WTC11 (cell line): Measurements from ENCODE around the gene PRR18. TPM values are rescaled to one million over a fixed set of nuclear protein-coding genes. Genes with fewer than 3 reads are reported as not detected.

Experiments
- ATAC-seq: fragments of 200-7000 bp; cut with Tn5 transposase; 2 replicates; pipeline ENCODE4 v1.10.0; 2021; ENCODE audit warnings: mild to moderate bottlenecking, moderate library complexity
- CTCF ChIA-PET: fragments of 300-600 bp; sonication (Branson Sonifier 250); formaldehyde crosslinking; loops from one replicate; lab custom pipeline; 2021; ENCODE audit warnings: antibody characterized with exemption; lab: Charles Lee
- POLR2A ChIA-PET: fragments of 350-600 bp; sonication (Branson Sonifier 250); formaldehyde crosslinking; loops from one replicate; lab custom pipeline; 2021; ENCODE audit warnings: antibody characterized with exemption; lab: Charles Lee
- DNase-seq: peaks from one replicate; pipeline ENCODE4 v3.0.0; 2021; ENCODE audit warnings: low spot score
- H3K27ac Mint-ChIP-seq: 2 replicates; pipeline ENCODE4 v1.8.0; 2021; ENCODE audit warnings: mixed read lengths
- H3K27me3 Mint-ChIP-seq: 2 replicates; pipeline ENCODE4 v1.8.0; 2021; ENCODE audit warnings: low read depth, mild to moderate bottlenecking, moderate library complexity, mixed read lengths
- H3K36me3 Mint-ChIP-seq: 2 replicates; pipeline ENCODE4 v1.8.0; 2021; ENCODE audit warnings: mixed read lengths
- H3K4me1 Mint-ChIP-seq: 2 replicates; pipeline ENCODE4 v1.8.0; 2022; ENCODE audit warnings: mixed read lengths
- H3K4me3 Mint-ChIP-seq: 2 replicates; pipeline ENCODE4 v1.8.0; 2021; ENCODE audit warnings: mild to moderate bottlenecking, moderate library complexity, mixed read lengths
- H3K9me3 Mint-ChIP-seq: 2 replicates; pipeline ENCODE4 v1.8.0; 2021; ENCODE audit warnings: mixed read lengths
- ATF3 ChIP-seq: sonication (generic); formaldehyde crosslinking; conservative IDR thresholded peaks from 2 replicates; pipeline ENCODE4 v1.8.1; 2022; ENCODE audit warnings: mild to moderate bottlenecking, missing genetic modification reagents
- CBFB ChIP-seq: sonication (generic); formaldehyde crosslinking; IDR thresholded peaks from 2 replicates; pipeline ENCODE4 v1.8.1; 2022; ENCODE audit warnings: mild to moderate bottlenecking, low read depth, missing genetic modification reagents
- E2F4 ChIP-seq: sonication (generic); formaldehyde crosslinking; IDR thresholded peaks from 2 replicates; pipeline ENCODE4 v1.8.1; 2022; ENCODE audit warnings: low read depth, mild to moderate bottlenecking, moderate library complexity, missing genetic modification reagents, borderline replicate concordance
- IRF1 ChIP-seq: sonication (generic); formaldehyde crosslinking; IDR thresholded peaks from 2 replicates; pipeline ENCODE4 v1.8.0; 2023; ENCODE audit warnings: missing genetic modification reagents
- MLX ChIP-seq: sonication (generic); formaldehyde crosslinking; IDR thresholded peaks from 2 replicates; pipeline ENCODE4 v1.8.1; 2023; ENCODE audit warnings: mild to moderate bottlenecking, missing genetic modification reagents, moderate library complexity
- MXD4 ChIP-seq: fragments of 250-450 bp; sonication (Bioruptor Pico); IDR thresholded peaks from 2 replicates; pipeline ENCODE4 v1.8.0; 2021; ENCODE audit warnings: mild to moderate bottlenecking, moderate library complexity, borderline replicate concordance
- NFATC4 ChIP-seq: fragments of 250-450 bp; sonication (Bioruptor Pico); IDR thresholded peaks from 2 replicates; pipeline ENCODE4 v1.9.0; 2021; ENCODE audit warnings: mild to moderate bottlenecking
- NR1H2 ChIP-seq: sonication (generic); formaldehyde crosslinking; IDR thresholded peaks from 2 replicates; pipeline ENCODE4 v1.9.0; 2021; ENCODE audit warnings: mild to moderate bottlenecking, moderate library complexity, missing genetic modification reagents
- NR3C1 ChIP-seq: sonication (generic); formaldehyde crosslinking; conservative IDR thresholded peaks from 2 replicates; pipeline ENCODE4 v1.8.1; 2023; ENCODE audit warnings: low read depth, mild to moderate bottlenecking, missing genetic modification reagents
- OVOL2 ChIP-seq: fragments of 250-450 bp; sonication (Bioruptor Pico); IDR thresholded peaks from 2 replicates; pipeline ENCODE4 v1.9.0; 2021; ENCODE audit warnings: mild to moderate bottlenecking, borderline replicate concordance
- SP1 ChIP-seq: sonication (generic); formaldehyde crosslinking; conservative IDR thresholded peaks from 2 replicates; pipeline ENCODE4 v1.8.1; 2022; ENCODE audit warnings: missing genetic modification reagents
- ZBTB43 ChIP-seq: sonication (generic); formaldehyde crosslinking; IDR thresholded peaks from 2 replicates; pipeline ENCODE4 v1.8.1; 2023; ENCODE audit warnings: mild to moderate bottlenecking, missing genetic modification reagents
- ZNF232 ChIP-seq: sonication (generic); formaldehyde crosslinking; IDR thresholded peaks from 2 replicates; pipeline ENCODE4 v1.8.0; 2022; ENCODE audit warnings: mild to moderate bottlenecking, missing genetic modification reagents
- ZNF416 ChIP-seq: fragments of 250-450 bp; sonication (Bioruptor Pico); IDR thresholded peaks from 2 replicates; pipeline ENCODE4 v1.9.0; 2021; ENCODE audit warnings: mild to moderate bottlenecking, inconsistent platforms
- total RNA-seq: library from RNA; stranded (reverse); gene quantifications from 3 replicates; pipeline ENCODE4 v1.2.3, GENCODE V29; 2021
- TF ChIP-seq, protein P1 (sequence below): sonication (generic); formaldehyde crosslinking; IDR thresholded peaks from 2 replicates; pipeline ENCODE4 v1.8.0; 2022; ENCODE audit warnings: missing genetic modification reagents

The PRR18 gene
- total RNA-seq, 1 experiment from 2014 or later, result 0.52 TPM

GRCh38 chr6:166274739-166275370 is 33.3 kb downstream of the PRR18 start:
- CTCF ChIA-PET, result interaction anchor here (1.1 kb wide), 1 partner anchor 126 kb away, joined by 3 read pairs; no protein-coding TSS in a partner anchor
- peaks cover 33% of the 10 kb centered on the region for H3K27me3 Mint-ChIP-seq

GRCh38 chr6:166274163-166274562 is 34.0 kb downstream of the PRR18 start:
- Mint-ChIP-seq H3K9me3 (peaks cover 6% of the 10 kb centered on the region; the same call in 1 of the 2 replicates), H3K4me3 (no peak overlapping the region), H3K27me3 (peaks cover 40% of the 10 kb centered on the region), H3K36me3 (no peaks in the 10 kb centered on the region), H3K4me1 (peaks cover 2% of the 10 kb centered on the region), H3K27ac (no peak overlapping the region)
- POLR2A ChIA-PET, result no interaction called here
- TF ChIP-seq ZNF416 (CRISPR knock-in tag), result no peak
- no peak for TF ChIP-seq E2F4 (CRISPR knock-in tag)
- no peak for TF ChIP-seq SP1 (CRISPR knock-in tag)
- no peak for TF ChIP-seq OVOL2 (CRISPR knock-in tag)
- TF ChIP-seq MLX, result no peak
- TF ChIP-seq MXD4 (CRISPR knock-in tag), result no peak
- TF ChIP-seq ZNF232 (CRISPR knock-in tag), result no peak
- no peak for TF ChIP-seq ZBTB43 (CRISPR knock-in tag)
- no peak for TF ChIP-seq NR3C1
- TF ChIP-seq, protein P1, sequence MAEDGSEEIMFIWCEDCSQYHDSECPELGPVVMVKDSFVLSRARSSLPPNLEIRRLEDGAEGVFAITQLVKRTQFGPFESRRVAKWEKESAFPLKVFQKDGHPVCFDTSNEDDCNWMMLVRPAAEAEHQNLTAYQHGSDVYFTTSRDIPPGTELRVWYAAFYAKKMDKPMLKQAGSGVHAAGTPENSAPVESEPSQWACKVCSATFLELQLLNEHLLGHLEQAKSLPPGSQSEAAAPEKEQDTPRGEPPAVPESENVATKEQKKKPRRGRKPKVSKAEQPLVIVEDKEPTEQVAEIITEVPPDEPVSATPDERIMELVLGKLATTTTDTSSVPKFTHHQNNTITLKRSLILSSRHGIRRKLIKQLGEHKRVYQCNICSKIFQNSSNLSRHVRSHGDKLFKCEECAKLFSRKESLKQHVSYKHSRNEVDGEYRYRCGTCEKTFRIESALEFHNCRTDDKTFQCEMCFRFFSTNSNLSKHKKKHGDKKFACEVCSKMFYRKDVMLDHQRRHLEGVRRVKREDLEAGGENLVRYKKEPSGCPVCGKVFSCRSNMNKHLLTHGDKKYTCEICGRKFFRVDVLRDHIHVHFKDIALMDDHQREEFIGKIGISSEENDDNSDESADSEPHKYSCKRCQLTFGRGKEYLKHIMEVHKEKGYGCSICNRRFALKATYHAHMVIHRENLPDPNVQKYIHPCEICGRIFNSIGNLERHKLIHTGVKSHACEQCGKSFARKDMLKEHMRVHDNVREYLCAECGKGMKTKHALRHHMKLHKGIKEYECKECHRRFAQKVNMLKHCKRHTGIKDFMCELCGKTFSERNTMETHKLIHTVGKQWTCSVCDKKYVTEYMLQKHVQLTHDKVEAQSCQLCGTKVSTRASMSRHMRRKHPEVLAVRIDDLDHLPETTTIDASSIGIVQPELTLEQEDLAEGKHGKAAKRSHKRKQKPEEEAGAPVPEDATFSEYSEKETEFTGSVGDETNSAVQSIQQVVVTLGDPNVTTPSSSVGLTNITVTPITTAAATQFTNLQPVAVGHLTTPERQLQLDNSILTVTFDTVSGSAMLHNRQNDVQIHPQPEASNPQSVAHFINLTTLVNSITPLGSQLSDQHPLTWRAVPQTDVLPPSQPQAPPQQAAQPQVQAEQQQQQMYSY, result no peak
- TF ChIP-seq CBFB (CRISPR knock-in tag), result no peak
- no peak for TF ChIP-seq NR1H2 (CRISPR knock-in tag)
- no peak for TF ChIP-seq IRF1
- CTCF ChIA-PET, result interaction anchor here (1.1 kb wide), 1 partner anchor 126 kb away, joined by 3 read pairs; no protein-coding TSS in a partner anchor
- DNase-seq, result no peak
- ATAC-seq, result no peak

More at GRCh38 chr6:166274739-166275370, 33.3 kb downstream of the PRR18 start:
- no peak for DNase-seq
- Mint-ChIP-seq H3K4me3 (no peak overlapping the region), H3K27ac (no peak overlapping the region), H3K9me3 (peaks cover 11% of the 10 kb centered on the region), H3K4me1 (no peaks in the 10 kb centered on the region), H3K36me3 (no peaks in the 10 kb centered on the region)
- ATAC-seq, result no peak
- TF ChIP-seq NFATC4 (CRISPR knock-in tag), result no peak
- TF ChIP-seq, protein P1, result no peak
- no peak for TF ChIP-seq ATF3
- POLR2A ChIA-PET, result no interaction called here
